Endometrium (tissue), 2 donors: ENCODE measurements around the gene ERG.
A peak's percentile ranks its signal among the peaks of the same experiment; 100 is the strongest.

Experiments used
- FAIRE-seq: peaks from 2 replicates; lab custom pipeline; 2012; peaks lifted over from hg19 to GRCh38; lab: Jason Lieb, UNC
- donor health status: control.
- donor health status: control.

Gene ERG

DNA sequence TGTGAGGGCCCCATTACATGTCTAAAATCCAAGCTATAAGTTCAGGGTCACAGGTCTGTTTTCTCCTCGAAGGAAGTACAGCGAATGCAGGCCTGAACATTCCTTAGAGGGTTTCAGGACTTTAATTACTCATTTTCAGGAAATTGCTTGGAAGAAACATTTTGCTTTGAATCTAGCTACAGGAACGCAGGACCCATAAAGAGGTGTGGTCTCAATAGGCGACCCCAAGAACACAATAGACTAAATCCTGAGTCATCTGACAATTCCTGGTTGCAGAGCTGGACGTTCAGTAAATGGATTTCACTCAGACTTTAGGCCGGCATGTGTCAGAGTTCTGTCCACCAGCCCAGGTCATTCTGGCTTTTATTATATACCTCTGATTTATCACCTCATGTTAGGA lies 1.0 kb upstream of the ERG start:
- no peak for FAIRE-seq

DNA sequence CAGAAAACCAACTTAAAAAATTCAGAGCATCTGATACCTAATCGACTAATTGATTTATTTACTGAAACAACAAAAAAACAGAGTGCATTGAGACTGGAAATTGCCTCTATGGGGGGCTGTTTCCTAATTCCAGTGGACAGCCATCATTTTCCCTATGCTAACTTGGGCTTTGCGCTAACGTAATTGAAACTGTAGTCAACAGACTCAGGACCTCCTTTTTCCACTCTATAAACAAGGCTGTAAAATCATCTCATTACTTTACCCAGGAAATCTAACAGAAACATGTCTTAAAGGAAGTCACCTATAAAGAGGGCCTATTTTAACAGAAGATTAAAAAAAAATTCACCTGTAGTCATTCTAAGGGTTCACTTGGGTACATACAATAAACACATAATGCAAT lies 2.1 kb downstream of the ERG start:
- FAIRE-seq = no peak

DNA sequence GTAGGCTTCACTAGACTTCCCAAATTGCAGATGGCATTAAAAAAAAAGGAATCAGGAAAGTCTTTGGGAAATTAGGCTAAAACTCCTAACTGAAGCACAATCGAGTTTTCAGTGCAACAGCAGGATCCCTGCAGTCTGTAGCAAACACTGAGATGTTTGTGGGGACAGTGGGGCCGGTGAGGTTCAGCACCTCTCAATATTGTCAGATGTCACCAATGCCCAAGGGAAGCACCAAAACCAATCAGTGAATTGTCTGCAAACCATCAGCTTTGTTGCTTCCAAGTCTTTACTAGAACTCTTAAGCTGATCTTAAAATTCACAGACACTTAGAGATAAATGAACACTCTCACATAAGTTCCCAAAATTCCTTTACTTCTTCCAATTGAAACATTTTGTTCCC lies 2.6 kb downstream of the ERG start:
- no peak for FAIRE-seq

DNA sequence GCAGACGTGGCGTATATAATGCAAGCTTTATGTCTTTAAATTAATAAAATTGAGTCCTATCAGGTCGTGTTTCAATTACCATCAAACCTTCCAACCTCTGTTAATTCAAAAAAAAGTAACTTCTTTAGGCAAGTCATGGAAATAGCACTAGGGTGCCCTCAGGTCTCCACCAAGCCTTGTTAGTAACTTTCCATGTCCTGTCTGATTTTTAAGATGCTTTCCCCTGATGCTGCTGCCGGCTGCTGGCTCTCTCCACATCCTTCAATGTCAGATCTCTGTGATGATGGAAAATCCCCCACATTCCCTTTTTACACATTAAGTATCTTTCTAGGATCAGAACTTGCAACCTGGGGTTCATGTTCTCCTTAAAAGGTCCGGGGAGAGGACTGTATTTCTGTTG lies 3.0 kb downstream of the ERG start:
- no peak for FAIRE-seq

DNA sequence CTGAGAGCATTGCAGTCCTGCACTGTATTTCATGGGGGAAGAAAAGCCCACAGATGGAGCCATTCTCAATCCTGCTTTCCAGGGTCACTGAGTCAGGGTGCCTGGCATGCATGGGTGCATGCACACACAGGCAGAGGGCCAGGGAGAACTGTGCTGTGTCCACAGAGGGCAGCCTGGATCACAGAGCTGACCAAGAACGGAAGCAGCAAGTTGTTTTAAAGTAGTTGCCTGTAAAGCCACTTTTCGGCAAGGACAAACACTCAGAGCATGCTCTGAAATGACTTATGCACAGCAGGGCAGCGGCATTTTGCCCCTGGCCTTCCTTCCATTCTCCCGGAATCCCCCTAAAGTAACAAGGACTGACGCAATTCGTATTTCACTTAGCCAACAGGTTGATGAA lies 3.6 kb downstream of the ERG start:
- no peak for FAIRE-seq

DNA sequence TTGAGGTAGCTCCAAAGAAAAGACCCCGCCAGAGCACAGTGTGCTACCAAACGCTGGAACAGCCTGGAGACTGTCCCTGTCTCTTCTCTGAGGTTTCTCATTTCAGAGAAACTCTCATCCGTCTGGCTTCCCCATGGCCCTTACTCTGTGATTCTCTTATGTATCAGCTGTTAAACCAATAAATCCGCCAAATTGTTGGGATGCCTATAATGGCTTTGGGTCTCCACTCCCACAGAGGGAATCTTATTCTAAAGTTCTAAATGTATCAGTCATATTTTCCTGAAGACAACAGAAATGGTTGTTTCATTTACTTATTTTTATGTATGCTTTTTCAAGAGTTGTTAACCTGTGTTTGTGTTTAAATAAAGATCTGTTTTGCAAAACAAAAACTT lies 4.0 kb downstream of the ERG start:
- FAIRE-seq = no peak

DNA sequence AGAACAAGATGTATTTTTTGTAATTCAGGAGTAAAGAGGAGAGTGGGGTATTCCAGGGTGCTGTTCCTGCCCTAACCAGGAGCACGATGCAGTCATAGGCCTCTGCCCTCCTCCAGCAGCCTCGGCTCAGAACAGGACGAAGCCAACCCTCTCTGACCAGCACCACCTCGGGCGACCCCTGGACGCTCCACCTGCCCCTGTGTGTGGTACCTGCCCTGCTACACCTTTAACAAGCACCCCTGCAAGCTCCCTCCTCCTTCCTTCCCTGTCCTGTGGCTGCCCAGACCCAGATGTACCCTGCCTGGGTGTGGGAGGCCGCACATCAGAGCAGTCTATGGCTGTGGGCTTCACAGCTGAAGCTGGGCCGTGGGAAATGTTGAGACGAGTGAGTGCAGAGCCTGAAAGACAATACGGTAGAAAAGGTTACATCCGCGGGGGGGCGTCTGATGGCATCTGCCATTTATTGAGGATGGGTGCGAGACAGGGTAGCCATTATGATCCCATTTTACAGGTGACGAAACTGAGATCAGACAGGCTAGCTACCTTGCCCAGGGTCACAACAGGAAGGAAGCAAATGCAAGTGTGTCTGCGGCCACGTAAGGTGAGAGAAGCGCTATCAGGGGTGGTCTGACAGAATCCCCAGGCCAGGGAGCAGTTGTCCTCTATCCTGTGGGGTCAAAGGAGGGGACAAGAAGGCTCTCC lies 4.6 kb downstream of the ERG start:
- no peak for FAIRE-seq

DNA sequence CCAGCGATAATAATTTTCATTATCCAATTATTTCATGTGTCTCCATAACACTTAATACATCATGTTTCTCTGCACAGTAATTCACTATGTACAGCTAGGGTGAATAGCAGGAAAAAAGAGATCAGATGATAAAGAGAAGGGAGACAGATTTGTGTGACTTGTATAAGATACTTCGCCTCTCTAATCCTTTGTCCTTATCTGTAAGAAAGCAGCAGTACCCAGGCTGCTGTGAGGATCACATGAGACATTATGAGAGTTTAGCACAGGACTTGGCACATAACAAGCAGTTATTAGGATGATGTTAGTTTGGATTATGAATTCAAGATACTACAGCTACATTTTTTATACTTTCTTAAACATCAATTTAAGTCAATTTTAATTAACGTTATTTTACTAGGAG lies 6.3 kb downstream of the ERG start:
- FAIRE-seq = no peak

DNA sequence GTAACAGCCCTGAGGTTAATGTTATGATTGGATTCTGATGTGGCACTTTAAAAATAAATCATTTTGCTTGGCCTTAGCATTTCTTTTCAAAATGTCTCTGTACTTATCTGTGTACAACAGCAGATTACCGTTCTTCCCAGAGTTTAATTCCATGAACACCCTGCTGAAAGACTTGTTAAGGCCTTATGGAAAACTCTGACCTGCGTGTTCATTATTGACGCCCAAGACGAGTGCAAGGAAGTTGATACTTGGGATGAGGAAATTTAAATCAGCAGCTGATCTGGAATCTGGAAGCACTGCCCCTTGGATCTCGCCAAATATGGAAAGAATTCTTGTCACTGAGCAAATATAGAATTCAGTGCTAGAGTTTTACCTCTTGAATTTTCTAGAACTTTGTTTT lies 6.7 kb downstream of the ERG start:
- no peak for FAIRE-seq

DNA sequence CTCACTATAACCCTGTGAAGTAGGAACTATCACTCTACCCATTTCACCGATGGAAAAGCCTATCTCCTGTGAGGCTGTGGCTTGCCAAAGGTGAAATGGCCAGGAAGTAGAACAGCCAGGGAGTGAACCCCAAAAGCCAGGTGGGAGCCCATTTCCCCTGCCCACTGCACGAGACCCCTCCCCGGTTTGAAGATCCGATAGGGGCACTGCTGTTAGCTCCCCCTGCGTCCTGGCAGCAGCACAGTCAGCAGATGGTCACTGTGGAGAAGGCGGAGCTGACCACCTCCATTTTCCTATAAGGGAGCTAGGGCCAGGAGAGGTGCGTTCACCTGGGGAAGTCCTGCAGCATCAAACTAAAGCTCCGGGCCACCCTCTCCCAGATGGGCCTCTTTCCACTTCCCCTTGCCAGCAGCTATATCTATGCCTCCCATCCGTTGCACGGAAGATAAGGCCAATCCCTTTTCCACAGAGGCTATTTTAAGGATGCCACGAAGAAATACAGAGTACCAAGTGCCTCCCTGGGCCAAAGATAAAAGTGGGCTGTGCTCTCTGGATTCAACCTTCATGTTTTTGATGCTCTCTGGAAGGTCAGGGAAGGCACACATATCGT lies 7.8 kb downstream of the ERG start:
- no peak for FAIRE-seq

DNA sequence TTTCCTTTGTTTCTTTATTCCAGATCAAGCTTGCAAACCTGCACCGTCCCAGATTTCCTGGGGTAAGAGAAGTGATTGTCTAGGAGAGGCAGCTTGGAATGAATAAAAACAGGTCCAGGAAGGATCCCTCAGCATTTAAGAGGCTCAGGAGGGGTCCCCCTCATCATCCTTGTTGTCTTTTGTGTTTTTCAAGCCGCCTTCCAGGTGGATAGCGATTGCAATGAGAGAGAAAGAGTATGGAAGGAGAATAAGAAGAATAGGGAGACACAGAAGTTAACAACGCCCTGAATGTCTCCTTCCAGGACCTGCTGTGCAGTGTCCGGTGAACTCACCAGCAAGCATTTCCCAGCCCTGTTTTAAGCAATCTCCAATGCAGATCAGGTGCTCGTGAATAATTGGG lies 8.5 kb downstream of the ERG start:
- FAIRE-seq = no peak

DNA sequence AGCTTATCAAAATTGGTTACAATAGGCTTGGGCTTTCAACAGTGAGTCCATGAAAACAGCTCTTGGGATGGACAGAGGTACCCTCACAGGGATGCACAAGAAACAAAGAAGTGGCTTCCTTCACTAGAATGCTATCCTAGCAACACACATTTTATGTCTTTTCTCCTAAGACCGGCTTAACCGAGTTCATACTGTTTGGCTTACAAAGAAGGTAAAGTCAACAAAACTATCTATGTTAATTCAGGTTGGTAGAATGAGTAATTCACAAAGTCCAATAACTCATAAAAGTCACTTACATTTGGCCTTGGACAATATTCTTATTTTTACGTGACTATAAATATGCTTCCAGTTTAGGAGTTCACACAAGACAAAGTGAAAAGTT lies 9.0 kb downstream of the ERG start:
- FAIRE-seq = no peak

DNA sequence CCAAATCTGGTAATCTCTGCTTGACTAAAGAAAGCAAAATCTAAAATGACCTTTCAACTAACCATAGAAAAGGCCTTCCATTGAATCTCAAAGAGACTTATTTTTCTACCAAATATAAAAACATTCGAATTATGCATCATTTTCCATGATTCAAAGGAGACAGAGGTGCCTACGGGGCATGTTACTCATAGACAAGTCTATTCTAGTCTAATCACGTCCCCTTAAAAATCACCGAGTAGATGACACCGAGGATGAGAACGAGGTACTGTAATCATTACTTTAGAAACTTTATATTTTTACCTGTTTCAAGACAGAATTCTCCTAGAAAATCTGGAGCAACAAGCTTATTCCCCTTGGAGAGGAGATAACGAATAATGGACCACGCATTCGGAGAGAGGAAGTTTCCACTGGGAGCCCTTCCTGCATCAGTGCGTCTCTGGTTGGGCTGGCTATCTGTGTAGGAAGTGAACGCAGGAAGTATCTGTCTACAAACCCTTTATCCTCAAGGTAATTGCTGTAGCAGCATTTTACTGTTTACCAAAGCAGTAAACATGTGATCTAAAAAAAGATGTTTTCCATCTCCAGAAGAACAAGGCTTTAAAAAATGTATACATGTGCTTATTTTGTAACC lies 9.5 kb downstream of the ERG start:
- FAIRE-seq = no peak

DNA sequence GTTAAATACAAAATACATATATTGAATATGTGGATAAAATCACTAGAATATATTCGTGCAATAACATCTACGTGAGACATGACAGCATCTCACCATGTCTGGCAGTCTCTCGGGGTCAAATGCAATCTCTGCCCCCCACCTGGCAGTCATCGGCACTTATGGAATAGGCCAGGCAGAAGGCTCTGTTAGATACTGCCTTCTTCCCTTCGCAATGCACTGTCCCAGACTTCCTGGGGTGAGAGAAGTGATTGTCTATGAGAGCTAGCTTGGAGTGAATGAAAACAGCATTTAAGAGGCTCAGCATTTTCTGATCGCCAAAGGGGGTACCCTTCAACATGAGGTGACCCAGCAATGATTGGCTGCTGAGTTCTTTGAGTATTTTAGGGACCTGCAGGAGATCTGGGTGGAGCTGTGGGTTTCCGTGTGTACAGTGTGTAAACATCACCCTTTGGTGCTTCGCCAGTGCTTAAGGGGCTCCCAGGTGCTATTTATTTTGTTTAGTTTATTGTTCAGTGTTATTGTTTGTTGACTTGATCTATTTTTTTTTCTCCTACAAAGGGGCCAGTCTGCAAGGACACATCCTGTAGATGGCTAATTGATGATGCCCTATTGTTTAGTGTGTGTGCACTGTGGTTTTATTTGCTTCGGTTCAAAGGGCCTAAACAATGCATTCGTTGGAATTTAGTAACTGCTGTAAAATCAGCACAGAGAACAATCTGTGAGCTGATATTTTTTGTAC lies 10.2 kb downstream of the ERG start:
- peak; percentile 50 for FAIRE-seq

DNA sequence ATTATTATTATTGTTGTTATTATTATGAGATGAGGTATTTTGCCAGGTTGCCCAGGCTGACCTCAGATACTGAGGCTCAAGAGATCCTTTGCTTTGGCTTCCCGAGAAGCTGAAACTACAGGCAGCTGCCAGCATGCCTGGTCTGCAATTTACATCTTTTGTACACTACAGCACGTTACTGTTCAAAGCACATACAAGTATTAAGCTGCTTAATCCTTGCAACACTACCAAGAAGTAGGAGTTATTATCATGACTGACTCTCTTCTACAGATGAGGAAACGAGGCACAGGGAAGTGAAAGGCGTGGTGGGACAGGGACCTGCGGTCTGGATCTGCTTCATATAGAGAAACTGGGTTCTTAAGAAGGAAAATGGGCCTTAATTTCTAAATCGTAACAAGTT lies 11.6 kb downstream of the ERG start:
- no peak for FAIRE-seq

DNA sequence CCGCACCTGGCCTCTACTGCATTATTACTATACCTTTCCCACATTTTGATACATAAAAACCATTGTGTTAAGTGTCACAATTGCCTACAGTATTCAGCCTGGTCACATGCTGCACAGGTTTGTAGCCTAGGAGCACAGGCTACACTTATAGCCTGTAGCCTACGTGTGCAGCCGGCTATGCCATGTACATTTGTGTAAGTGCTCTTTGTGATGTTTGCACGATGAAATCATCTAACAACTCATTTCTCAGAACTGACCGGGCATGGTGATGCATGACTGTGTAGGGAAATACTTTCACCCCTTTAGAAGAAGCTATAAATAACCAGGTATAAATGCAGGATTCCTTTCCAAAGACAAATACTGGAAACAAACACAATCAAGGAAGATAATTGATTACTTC lies 12.1 kb downstream of the ERG start:
- FAIRE-seq = no peak

DNA sequence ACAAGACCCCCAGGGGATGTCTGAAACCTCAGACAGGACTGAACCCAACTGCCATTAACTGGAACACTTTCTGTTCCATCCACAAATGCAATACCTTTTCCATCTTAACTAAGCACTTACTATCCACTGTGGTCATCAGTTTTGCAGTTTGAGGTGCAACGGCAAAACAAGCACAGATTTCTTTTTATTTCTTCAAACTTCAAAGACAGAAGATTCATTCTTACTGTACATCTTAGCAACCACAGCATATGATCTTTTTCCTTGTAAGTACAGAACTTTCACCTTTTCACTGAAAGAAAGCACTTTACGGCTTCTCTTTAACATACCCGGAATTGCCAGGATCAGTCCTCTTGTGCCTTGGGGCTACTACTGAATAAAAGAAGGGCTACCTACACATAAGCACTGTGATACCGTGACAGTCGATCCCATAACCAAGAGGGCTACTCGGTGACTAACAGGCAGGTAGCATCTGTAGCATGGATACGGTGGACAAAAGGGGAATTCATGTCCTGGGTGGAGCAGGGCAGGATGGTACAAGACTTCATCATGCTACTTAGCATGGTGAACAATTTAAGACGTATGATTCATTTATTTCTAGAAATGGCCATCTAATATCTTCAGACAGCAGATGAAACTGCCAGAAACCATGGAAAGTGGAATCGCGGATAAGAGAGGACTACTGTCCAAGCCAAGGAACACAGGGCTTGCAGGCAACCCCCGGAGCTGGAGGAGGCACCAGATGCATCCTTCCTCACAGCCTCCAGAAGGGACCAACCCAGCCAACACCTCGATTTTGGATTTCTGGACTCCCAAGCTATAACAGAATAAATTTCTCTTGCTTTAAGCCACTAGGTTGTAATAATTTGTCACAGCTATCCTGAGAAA lies 18.4 kb downstream of the ERG start:
- FAIRE-seq = no peak

DNA sequence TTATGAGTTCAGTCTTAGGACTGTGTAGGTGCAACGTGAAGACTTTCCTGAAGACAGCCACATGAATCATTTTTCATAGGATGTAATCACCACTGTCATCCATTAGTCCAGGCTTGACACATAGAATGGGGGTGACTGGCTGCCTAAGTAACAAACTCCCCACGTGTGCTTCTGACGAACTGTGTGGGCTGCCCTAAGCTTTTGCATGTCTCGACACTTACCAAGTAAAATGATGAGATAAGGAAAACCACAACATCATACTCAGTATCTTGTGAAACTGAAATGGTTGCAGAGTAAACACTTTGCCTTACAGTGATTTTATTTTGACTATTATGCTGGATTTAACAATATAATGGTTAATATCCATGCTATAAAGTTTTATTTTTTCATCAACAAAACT lies 19.5 kb downstream of the ERG start:
- FAIRE-seq = no peak

DNA sequence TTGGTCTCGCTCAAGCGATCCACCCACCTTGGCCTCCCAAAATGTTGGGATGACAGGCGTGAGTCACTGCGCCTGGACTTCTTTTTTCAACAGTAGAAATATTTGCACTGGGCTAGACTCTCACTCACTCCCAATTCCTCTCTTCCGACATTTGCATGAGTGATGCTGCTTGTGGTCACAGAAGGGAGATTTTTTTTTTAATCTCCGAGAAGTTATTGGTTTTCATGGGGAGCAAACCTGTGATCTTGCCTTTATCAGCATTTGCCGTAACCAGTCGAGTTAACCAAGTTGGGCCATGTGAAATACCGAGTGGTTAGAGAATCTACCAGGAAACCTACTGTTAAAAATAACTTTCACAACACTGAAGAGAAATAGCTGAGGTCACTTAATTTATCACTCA lies 21.1 kb downstream of the ERG start:
- no peak for FAIRE-seq

DNA sequence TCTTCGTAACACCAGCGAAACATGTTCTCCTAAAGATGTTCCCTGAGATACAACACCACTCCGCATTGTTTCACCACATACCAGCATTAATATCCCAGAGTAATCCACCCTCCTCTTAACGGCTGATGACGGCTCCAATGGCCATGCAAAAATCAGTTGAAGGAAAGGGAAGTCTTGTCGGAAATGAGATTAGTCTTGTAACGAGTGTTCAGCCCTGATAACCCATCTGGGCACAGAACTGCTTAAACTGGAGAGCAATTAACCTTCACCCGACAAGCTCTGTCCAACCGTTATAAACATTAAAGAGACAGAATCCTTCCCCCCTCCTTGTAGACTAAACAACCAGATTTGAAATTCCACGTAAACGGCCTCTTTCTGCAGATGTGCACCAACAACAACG lies 21.9 kb downstream of the ERG start:
- FAIRE-seq = no peak

DNA sequence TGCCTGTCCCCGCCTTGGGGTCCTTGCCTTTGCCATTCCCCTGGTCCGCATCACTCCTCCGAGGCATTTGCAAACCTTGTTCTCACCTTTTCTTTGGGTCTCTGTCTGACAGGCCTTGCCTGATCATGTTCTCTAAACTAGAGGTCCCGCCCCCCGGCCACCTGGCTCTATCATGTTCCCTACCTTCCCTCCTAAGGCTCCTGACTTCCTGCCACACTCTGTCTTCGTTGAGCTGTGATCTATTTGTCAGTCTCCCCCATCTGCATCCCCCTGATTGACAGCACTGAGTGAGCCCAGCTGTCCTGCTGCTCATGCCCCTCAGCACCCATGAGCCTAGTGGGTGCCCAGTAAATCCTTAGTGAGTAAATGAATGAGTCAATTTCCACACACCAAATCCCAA lies 22.8 kb downstream of the ERG start:
- no peak for FAIRE-seq

DNA sequence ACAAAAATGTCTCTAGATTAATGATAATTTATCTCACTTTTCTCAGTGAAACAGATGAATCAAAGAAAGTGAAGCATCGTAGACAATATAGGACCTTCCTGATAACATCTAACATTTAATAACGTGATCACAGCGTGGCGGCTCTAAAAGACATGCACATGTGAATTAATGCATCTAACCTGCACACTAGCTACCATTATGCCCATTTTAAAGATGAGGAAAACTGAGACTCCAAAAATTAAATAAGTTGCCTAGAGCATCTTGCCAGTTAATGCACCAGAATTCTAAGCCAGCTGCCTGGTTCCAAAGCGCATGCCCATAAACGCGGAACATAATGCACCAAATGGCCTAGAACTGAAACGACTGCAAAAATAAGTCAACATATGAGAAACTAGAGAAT lies 23.5 kb downstream of the ERG start:
- no peak for FAIRE-seq
